Thoracic aorta (tissue), 2 donors: ENCODE data around the gene RMRP. TPM values are rescaled to one million over a fixed set of nuclear protein-coding genes. Genes with fewer than 3 reads are reported as not detected.
"Not testable (repeated sequence)": the region's sequence is repeated elsewhere in the genome, so short reads cannot be mapped to it uniquely, and the experiment has no call there.

Experiments used
- ATAC-seq: fragments of 150-250 bp; one replicate; pipeline ENCODE4 v1.8.0; 2017; ENCODE audit warnings: low read depth; ENCODE audit not compliant: insufficient number of reproducible peaks, low FRiP score
- DNase-seq: peaks from one replicate; pipeline ENCODE4 v3.0.0-alpha.2; 2020; ENCODE audit warnings: low spot score
- H3K27ac ChIP-seq, 2 donors: fragments of 200-600 bp; sonication (generic); 1 replicate in 1 of 2; 2 replicates in 1 of 2; pipeline ENCODE4 v1.5.1; 2016; ENCODE audit warnings: mild to moderate bottlenecking in 2 of 2, moderate library complexity in 2 of 2
- H3K27me3 ChIP-seq: fragments of 200-600 bp; sonication (generic); replicated peaks from 2 replicates; pipeline ENCODE4 v1.6.0; 2016; ENCODE audit warnings: mild to moderate bottlenecking; ENCODE audit not compliant: insufficient read depth
- H3K36me3 ChIP-seq: fragments of 200-600 bp; sonication (generic); one replicate; pipeline ENCODE4 v1.5.1; 2016
- H3K4me1 ChIP-seq, 2 donors: fragments of 200-600 bp; sonication (generic); 1 replicate in 1 of 2; 2 replicates in 1 of 2; pipeline versions ENCODE4 v1.5.1 to v1.6.0; 2016; ENCODE audit warnings: low read depth in 2 of 2, mild to moderate bottlenecking in 1 of 2; ENCODE audit not compliant: control insufficient read depth in 1 of 2
- H3K4me3 ChIP-seq: fragments of 200-600 bp; sonication (generic); 2 replicates; pipeline ENCODE4 v1.5.1; 2016; ENCODE audit warnings: mild to moderate bottlenecking
- H3K9me3 ChIP-seq: fragments of 200-600 bp; sonication (generic); 2 replicates; pipeline ENCODE4 v1.5.1; 2016
- total RNA-seq, 2 donors: library from RNA; depleted of rRNA; stranded (reverse); fragments of >200 nt; gene quantifications; one replicate each; pipeline versions ENCODE4 v1.1.0 to v1.2.3, GENCODE V29; 2016
- TF ChIP-seq, protein P1 (sequence below): fragments of 200-600 bp; sonication (generic); IDR thresholded peaks from one replicate; pipeline ENCODE4 v1.5.1; 2019; ENCODE audit warnings: antibody characterized with exemption

Gene RMRP
- total RNA-seq, 2 donors from 2014 or later = 1,550 to 5,543 TPM

DNA sequence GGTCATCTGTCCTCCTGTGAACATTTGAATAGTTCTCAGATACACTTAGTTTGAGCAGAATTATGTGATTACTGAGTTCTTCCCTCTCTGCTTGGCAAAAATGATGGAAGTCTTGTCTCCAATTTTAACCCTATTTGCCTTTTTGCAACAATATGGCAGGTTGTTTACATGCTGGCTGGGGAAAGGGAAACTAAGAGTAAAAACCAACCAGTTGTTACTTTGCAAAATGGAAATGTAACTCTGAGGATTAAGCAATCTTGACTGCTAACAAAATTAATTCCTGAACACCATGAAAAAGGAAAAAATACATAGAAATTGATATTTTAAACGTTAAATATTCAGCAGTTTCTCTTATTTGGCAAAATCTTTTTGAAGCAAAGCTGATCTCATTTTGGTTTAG lies 18.2 kb downstream of the RMRP start:
- peaks cover 0 to 3% of the 10 kb centered on the region in 2 donors for H3K4me1 ChIP-seq
- DNase-seq (no peak), ATAC-seq (no peak)
- no peaks in the 10 kb centered on the region for H3K9me3 ChIP-seq
- TF ChIP-seq, protein P1, sequence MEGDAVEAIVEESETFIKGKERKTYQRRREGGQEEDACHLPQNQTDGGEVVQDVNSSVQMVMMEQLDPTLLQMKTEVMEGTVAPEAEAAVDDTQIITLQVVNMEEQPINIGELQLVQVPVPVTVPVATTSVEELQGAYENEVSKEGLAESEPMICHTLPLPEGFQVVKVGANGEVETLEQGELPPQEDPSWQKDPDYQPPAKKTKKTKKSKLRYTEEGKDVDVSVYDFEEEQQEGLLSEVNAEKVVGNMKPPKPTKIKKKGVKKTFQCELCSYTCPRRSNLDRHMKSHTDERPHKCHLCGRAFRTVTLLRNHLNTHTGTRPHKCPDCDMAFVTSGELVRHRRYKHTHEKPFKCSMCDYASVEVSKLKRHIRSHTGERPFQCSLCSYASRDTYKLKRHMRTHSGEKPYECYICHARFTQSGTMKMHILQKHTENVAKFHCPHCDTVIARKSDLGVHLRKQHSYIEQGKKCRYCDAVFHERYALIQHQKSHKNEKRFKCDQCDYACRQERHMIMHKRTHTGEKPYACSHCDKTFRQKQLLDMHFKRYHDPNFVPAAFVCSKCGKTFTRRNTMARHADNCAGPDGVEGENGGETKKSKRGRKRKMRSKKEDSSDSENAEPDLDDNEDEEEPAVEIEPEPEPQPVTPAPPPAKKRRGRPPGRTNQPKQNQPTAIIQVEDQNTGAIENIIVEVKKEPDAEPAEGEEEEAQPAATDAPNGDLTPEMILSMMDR = no peak
- no peak overlapping the region for H3K27ac ChIP-seq
- no peaks in the 10 kb centered on the region for H3K27me3 ChIP-seq
- no peaks in the 10 kb centered on the region for H3K36me3 ChIP-seq
- H3K4me3 ChIP-seq = no peak overlapping the region

DNA sequence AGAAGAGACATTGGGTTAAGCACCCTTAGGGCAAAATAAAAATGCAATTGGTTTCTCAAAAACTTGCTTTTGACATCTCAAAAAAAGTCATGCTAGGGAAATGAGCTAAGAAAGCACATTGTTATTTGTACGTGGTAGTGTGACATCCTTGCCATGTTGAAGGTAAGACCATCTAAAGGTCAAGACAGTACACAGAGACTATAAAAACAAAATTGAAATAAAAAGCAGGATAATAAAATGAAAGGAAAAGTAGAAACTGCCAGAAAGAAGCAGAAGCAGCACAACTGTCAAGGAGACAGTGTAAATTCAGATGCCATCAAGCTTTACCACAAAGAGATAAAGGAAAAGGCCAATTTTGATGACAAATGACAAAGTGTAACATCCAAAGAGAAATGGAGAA lies 18.6 kb downstream of the RMRP start:
- H3K9me3 ChIP-seq, H3K4me1 ChIP-seq, H3K27me3 ChIP-seq, H3K27ac ChIP-seq, DNase-seq, H3K36me3 ChIP-seq, ATAC-seq, H3K4me3 ChIP-seq: not testable (repeated sequence)

DNA sequence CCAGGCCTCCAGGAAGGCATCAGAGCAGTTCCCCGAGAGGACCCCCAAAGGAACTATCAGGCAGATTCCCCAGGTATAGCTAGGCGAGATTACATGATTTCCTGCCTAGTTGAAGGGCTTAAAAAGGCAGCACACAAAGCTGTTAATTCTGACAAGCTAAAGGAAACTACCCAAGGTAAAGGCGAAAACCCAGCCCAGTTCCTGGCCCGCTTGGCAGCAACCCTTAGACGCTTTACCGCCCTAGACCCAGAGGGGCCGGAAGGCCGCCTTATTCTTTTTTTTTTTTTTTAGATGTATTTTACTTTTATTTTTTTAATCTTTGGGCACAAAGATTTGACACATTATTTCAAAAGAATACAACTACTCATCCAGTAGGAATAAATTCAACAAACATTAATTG lies 19.1 kb downstream of the RMRP start:
- ATAC-seq, H3K4me3 ChIP-seq, H3K4me1 ChIP-seq, H3K36me3 ChIP-seq, H3K9me3 ChIP-seq, DNase-seq, H3K27me3 ChIP-seq, H3K27ac ChIP-seq: not testable (repeated sequence)

DNA sequence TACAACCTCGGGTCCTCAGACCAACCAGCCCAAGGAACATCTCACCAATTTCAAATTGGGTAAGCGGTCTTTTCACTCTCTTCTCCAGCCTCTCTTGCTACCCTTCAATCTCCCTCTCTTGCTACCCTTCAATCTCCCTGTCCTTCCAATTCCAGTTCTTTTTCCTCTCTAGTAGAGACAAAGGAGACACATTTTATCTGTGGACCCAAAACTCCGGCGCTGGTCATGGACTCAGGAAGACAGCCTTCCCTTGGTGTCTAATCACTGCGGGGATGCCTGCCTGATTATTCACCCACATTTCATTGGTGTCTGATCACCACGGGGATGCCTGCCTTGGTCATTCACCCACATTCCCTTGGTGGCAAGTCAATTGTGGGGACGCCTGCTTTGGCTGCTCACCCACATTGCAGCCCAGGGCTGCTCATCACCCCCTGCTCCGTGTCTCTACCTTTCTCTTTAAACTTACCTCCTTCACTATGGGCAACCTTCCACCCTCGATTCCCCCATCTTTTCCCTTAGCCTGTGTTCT lies 20.3 kb downstream of the RMRP start:
- ATAC-seq, H3K36me3 ChIP-seq, H3K27me3 ChIP-seq, H3K4me3 ChIP-seq, DNase-seq, H3K9me3 ChIP-seq, H3K4me1 ChIP-seq, H3K27ac ChIP-seq: not testable (repeated sequence)

DNA sequence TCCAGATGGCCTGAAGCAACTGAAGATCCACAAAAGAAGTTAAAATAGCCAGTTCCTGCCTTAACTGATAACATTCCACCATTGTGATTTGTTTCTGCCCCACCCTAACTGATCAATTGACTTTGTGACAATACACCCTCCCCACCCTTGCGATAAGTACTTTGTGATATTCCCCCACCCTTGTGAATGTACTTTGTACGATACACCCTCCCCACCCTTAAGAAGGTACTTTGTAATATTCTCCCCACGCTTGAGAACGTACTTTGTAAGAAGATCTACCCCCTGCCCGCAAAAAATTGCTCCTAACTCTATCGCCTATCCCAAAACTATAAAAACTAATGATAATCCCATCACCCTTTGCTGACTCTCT lies 21.0 kb downstream of the RMRP start:
- H3K4me3 ChIP-seq, H3K36me3 ChIP-seq, H3K4me1 ChIP-seq, H3K27me3 ChIP-seq, DNase-seq, H3K9me3 ChIP-seq, H3K27ac ChIP-seq, ATAC-seq: not testable (repeated sequence)

DNA sequence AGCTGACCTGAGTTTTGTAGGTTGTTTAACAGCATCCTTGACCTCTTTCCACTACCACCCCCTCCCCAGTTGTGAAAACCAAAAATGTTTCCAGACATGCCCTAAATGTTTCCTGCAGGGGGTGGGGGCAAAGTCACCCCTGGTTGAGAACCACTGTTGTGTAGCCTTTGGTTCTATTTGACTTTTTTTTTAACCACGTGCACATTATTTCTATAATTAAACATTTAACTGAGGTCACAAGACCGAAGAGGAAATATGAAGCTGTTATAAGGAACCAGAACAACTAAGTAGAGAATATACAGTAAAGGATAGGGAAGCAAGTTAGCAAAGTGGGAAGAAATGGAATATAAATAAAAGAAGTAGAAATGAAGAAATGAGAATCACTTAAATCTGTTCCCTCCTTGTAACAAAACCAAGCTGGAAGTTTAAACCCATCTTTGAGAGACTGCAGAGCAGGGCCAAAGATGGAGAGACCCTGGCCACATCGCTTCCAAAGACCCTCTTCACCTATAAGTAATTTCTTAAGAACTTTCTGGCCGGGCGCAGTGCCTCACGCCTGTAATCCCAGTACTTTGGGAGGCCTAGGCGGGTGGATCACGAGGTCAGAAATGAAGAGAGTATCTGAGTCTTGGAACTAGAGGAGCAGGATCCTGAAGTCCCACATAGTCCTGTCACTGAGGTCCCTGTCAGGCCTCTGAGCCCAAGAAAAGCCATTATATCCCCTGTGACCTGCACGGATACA lies 21.5 kb downstream of the RMRP start:
- H3K27ac ChIP-seq = no peak overlapping the region
- no peaks in the 10 kb centered on the region for H3K9me3 ChIP-seq
- TF ChIP-seq, protein P1 = no peak
- peaks cover 0 to 3% of the 10 kb centered on the region in 2 donors for H3K4me1 ChIP-seq
- H3K4me3 ChIP-seq = no peak overlapping the region
- no peaks in the 10 kb centered on the region for H3K27me3 ChIP-seq
- H3K36me3 ChIP-seq = no peaks in the 10 kb centered on the region
- DNase-seq (no peak), ATAC-seq (no peak)

DNA sequence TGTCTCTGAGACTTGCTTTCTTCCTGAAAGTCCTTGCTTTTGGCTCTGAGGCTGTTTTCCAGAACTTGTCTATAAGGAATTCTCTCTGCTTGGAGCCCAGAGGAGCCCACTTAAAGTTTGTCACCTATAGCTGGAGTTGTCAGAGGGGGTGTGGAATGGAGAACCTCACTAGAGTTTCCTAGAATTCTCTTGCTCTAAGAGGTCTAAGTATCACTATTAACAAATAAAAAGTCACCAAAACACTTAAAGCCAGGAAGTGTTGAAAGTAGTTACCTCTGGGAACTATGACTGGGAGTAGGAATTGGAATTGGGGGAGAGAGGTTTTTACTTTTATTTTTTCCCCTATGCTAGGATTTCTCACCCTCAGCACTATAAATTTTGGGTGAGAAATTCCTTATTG lies 22.1 kb downstream of the RMRP start:
- DNase-seq = no peak
- no peak for ATAC-seq
- H3K27ac ChIP-seq = no peak overlapping the region

More for the DNA sequence above, 22.1 kb downstream of the RMRP start:
- Histone ChIP-seq H3K36me3 (no peaks in the 10 kb centered on the region), H3K9me3 (no peaks in the 10 kb centered on the region), H3K27me3 (no peaks in the 10 kb centered on the region), H3K4me1 (peaks cover 0 to 3% of the 10 kb centered on the region in 2 donors), H3K4me3 (no peak overlapping the region)
- TF ChIP-seq, protein P1 = no peak
